Stimulated activated naive CD8-positive, alpha-beta T cell treated with anti-CD3 and anti-CD28 coated beads, Interleukin-15, amount 100 ng/mL, for 72 hours (primary cell): Measurements from ENCODE around the gene CCDC40.

Experiments
- ATAC-seq: fragments of 150-1000 bp; cut with Tn5 transposase; 2 replicates; pipeline ENCODE4 v1.10.0; 2021; ENCODE audit warnings: mild to moderate bottlenecking, moderate library complexity
- DNase-seq, 2 donors: peaks; one replicate each; pipeline ENCODE4 v3.0.0; 2021 to 2022
- H3K27ac Mint-ChIP-seq, 2 donors: one replicate each; pipeline ENCODE4 v1.8.0; 2022; ENCODE audit warnings: mild to moderate bottlenecking in 2 of 2, mixed read lengths in 2 of 2, moderate library complexity in 2 of 2
- H3K27me3 Mint-ChIP-seq: one replicate; pipeline ENCODE4 v1.8.0; 2022; ENCODE audit warnings: mixed read lengths
- H3K4me1 Mint-ChIP-seq: one replicate; pipeline ENCODE4 v1.8.0; 2022; ENCODE audit warnings: mild to moderate bottlenecking, mixed read lengths
- H3K4me3 Mint-ChIP-seq, 2 donors: one replicate each; pipeline ENCODE4 v1.8.0; 2022; ENCODE audit warnings: mild to moderate bottlenecking in 2 of 2, mixed read lengths in 2 of 2, moderate library complexity in 1 of 2
- H3K9me3 Mint-ChIP-seq, 2 donors: one replicate each; pipeline ENCODE4 v1.8.0; 2022; ENCODE audit warnings: mixed read lengths in 2 of 2

Gene CCDC40

DNA sequence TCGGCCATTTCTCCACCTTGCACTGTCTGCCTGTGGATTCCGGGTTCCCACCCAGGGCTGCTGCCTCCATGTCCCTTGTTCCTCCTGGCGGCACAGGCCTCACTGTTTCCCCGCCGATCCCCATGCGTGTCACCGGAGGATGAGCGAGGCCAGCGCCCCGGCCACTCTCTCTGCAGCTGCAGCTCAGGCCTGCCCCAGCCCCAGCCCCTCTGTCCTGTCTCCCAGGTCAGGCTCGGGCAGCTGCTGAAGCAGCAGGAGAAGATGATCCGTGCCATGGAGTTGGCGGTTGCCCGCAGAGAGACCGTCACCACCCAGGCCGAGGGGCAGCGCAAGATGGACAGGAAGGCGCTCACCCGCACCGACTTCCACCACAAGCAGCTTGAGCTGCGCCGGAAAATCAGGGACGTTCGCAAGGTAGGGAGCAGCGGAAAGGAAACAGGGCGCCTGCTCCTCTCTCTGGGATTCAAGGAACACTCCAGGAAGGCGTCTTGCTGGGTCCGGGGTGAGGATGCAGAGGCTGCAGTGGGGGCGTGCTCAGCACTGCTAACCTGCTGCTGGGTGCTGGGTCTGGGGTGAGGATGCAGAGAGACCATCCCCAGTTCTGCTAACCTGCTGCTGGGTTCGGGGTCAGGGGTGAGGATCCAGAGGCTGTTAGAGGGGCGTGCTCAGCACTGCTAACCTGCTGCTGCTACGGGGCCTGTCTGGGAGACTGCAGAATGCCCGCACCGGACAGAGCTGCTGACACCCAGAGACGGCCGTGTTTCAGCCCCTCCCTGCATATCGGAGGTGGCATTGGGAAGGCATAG is 58.8 kb downstream of the CCDC40 start:
- DNase-seq: no peak
- H3K4me1 Mint-ChIP-seq: peaks cover 10% of the 10 kb centered on the region
- no peak overlapping the region for H3K27ac Mint-ChIP-seq
- H3K9me3 Mint-ChIP-seq: no peaks in the 10 kb centered on the region
- no peaks in the 10 kb centered on the region for H3K27me3 Mint-ChIP-seq
- no peak overlapping the region for H3K4me3 Mint-ChIP-seq
- no peak for ATAC-seq

DNA sequence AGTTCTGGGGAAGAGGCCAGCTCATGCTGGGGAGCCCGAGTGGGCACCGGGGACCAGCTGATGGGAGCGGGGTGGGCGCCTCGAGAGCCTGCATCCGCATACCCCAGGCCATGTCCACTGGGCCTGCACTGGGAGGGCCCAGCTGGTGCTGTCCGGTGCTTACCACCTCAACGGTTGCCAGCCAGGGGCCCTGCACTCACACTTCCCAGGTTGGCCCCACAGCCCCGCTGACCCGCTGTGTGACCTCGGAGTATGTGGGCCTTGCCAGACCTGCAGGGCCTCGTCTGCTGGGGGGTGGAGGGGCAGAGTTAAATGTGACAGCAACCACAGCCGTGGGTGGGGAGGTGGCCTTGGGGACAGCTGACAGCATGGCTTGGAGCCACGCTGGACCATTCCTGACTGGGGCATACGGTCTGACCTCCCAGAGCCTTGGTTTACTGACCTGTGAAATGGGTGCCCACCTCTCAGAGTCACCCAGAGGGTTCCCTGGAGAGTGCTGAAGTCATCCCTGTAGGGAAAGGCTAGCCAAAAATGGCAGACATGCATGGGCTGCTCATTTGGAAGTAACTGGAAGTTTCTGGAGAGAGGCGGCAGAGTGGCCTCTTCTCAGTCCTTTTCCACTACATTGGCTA is 59.5 kb downstream of the CCDC40 start:
- no peaks in the 10 kb centered on the region for H3K27me3 Mint-ChIP-seq
- ATAC-seq (no peak), DNase-seq (no peak)
- H3K4me1 Mint-ChIP-seq: peaks cover 18% of the 10 kb centered on the region
- H3K9me3 Mint-ChIP-seq: no peaks in the 10 kb centered on the region
- H3K27ac Mint-ChIP-seq: no peak overlapping the region
- no peak overlapping the region for H3K4me3 Mint-ChIP-seq

GRCh38 chr17:80096561-80097021 is 60.1 kb downstream of the CCDC40 start:
- Mint-ChIP-seq H3K4me1 (peaks cover 19% of the 10 kb centered on the region), H3K4me3 (no peak overlapping the region), H3K27ac (no peak overlapping the region), H3K9me3 (no peaks in the 10 kb centered on the region), H3K27me3 (no peaks in the 10 kb centered on the region)
- DNase-seq (no peak), ATAC-seq (no peak)

- Mint-ChIP-seq H3K9me3 (no peaks in the 10 kb centered on the region), H3K4me3 (no peak overlapping the region), H3K27ac (no peak overlapping the region), H3K4me1 (peaks cover 24% of the 10 kb centered on the region), H3K27me3 (no peaks in the 10 kb centered on the region)
- ATAC-seq (no peak), DNase-seq (no peak)
Measured at GRCh38 chr17:80097127-80097621, 60.7 kb downstream of the CCDC40 start.

DNA sequence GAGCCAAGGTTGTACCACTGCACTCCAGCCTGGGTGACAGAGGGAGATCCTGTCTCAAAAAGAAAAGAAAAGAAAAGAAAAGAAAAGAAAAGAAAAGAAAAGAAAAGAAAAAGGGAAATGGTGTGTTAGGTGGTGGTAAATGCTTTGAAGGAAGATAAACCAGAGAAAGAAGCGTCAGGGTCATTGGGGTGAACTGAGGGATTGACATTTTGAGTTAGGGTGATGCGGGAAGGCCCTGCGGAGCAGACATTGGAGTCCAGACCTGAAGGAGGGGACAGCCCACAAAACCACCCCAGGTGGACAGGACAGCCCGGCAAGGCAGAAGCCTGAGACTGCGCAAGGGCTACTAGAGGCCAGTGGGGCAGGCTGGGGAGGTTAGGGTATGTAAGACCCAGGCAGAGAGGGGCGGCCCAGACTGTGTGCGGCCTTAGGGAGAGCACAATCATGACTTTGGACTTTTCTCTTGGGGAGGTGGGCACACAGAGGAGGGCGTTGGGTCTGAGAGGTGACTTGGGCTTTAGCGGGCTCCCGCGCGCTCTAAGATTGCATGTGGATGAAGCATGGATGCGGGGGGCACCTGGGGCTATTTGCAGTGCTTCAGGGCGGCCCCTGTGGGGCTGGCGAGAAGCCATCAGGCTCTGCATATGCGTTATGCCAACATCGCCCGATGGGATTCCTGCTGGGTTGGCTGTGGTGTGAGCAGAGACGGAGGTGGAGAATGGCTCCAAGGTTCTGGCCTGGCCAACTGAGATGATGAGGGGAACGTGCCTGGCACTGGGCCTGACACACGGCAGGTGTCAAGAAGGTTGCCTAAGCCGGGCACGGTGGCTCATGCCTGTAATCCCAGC is 61.6 kb downstream of the CCDC40 start:
- H3K27me3 Mint-ChIP-seq: no peaks in the 10 kb centered on the region
- no peak overlapping the region for H3K4me3 Mint-ChIP-seq
- DNase-seq (no peak), ATAC-seq (no peak)
- H3K4me1 Mint-ChIP-seq: peaks cover 33% of the 10 kb centered on the region
- peak overlapping the region in 1 of 2 donors; percentile 21 for H3K27ac Mint-ChIP-seq
- H3K9me3 Mint-ChIP-seq: no peaks in the 10 kb centered on the region

GRCh38 chr17:80099291-80100034 is 63.0 kb downstream of the CCDC40 start:
- no peaks in the 10 kb centered on the region for H3K9me3 Mint-ChIP-seq
- H3K4me1 Mint-ChIP-seq: peaks cover 41% of the 10 kb centered on the region
- DNase-seq (no peak), ATAC-seq (no peak)
- no peak overlapping the region for H3K27ac Mint-ChIP-seq
- no peaks in the 10 kb centered on the region for H3K27me3 Mint-ChIP-seq
- peak overlapping the region; percentile 10 to 26 for H3K4me3 Mint-ChIP-seq

GRCh38 chr17:80100035-80100323 is 63.5 kb downstream of the CCDC40 start:
- H3K27ac Mint-ChIP-seq: peak overlapping the region; percentile 61 to 71
- no peaks in the 10 kb centered on the region for H3K27me3 Mint-ChIP-seq
- H3K4me1 Mint-ChIP-seq: peaks cover 41% of the 10 kb centered on the region
- H3K9me3 Mint-ChIP-seq: no peaks in the 10 kb centered on the region
- ATAC-seq (no peak), DNase-seq (no peak)
- H3K4me3 Mint-ChIP-seq: peak overlapping the region; percentile 90 to 91

DNA sequence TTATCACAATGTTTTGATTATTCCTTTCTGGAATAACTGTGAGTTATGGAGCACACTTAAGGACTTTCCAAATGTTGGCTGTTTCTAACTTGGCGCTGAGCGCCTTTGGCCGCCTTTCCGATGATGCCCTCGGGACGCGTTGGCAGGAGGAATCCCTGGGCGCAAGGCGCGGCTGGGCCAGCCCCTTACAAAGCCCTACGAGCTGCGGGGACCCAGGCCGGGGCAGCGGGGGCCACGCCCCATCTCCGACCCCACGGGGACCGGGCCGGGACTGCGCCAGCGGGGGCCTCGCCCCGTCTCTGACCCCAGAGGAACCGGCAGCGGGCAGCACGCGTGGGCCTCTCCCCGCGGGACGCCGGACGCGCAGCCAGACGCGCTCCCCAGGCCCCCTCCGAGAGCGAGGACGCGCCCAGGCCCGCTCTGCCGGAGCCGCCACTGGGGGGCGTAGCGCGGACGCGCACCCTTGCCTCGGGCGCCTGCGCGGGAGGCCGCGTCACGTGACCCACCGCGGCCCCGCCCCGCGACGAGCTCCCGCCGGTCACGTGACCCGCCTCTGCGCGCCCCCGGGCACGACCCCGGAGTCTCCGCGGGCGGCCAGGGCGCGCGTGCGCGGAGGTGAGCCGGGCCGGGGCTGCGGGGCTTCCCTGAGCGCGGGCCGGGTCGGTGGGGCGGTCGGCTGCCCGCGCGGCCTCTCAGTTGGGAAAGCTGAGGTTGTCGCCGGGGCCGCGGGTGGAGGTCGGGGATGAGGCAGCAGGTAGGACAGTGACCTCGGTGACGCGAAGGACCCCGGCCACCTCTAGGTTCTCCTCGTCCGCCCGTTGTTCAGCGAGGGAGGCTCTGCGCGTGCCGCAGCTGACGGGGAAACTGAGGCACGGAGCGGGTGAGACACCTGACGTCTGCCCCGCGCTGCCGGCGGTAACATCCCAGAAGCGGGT is 64.8 kb downstream of the CCDC40 start, which contains the start of gene GAA:
Gene GAA (plus strand): TSS at position 571 of the 935 bp plus-strand sequence. CDS start 3,006 bp downstream, outside the sequence.
- H3K27ac Mint-ChIP-seq: peak within 1 kb of the TSS; percentile 89 to 95
- peak; percentile 89 to 93 for DNase-seq
- H3K27me3 Mint-ChIP-seq: no peaks in the 10 kb centered on the region
- H3K9me3 Mint-ChIP-seq: no peaks in the 10 kb centered on the region
- peaks cover 41% of the 10 kb centered on the region for H3K4me1 Mint-ChIP-seq
- peak; percentile 90 for ATAC-seq
- peak within 1 kb of the TSS; percentile 91 to 97 for H3K4me3 Mint-ChIP-seq

- H3K27me3 Mint-ChIP-seq: no peaks in the 10 kb centered on the region
- peak overlapping the region; percentile 89 to 95 for H3K27ac Mint-ChIP-seq
- DNase-seq (no peak), ATAC-seq (peak; percentile 28)
- no peaks in the 10 kb centered on the region for H3K9me3 Mint-ChIP-seq
- peaks cover 41% of the 10 kb centered on the region for H3K4me1 Mint-ChIP-seq
- peak overlapping the region; percentile 91 to 97 for H3K4me3 Mint-ChIP-seq
Measured at GRCh38 chr17:80101946-80102663, 65.7 kb downstream of the CCDC40 start.

GRCh38 chr17:80102664-80103448 is 66.4 kb downstream of the CCDC40 start:
- no peak for ATAC-seq
- Mint-ChIP-seq H3K27ac (no peak overlapping the region), H3K9me3 (no peaks in the 10 kb centered on the region), H3K4me1 (peaks cover 41% of the 10 kb centered on the region), H3K27me3 (no peaks in the 10 kb centered on the region), H3K4me3 (peak overlapping the region; percentile 91 to 97)
- no peak for DNase-seq

- DNase-seq (no peak), ATAC-seq (no peak)
- H3K4me1 Mint-ChIP-seq: peaks cover 41% of the 10 kb centered on the region
- no peaks in the 10 kb centered on the region for H3K9me3 Mint-ChIP-seq
- H3K27ac Mint-ChIP-seq: no peak overlapping the region
- H3K4me3 Mint-ChIP-seq: peak overlapping the region; percentile 30 to 97
- H3K27me3 Mint-ChIP-seq: no peaks in the 10 kb centered on the region
Measured at GRCh38 chr17:80103449-80104085, 67.1 kb downstream of the CCDC40 start.

DNA sequence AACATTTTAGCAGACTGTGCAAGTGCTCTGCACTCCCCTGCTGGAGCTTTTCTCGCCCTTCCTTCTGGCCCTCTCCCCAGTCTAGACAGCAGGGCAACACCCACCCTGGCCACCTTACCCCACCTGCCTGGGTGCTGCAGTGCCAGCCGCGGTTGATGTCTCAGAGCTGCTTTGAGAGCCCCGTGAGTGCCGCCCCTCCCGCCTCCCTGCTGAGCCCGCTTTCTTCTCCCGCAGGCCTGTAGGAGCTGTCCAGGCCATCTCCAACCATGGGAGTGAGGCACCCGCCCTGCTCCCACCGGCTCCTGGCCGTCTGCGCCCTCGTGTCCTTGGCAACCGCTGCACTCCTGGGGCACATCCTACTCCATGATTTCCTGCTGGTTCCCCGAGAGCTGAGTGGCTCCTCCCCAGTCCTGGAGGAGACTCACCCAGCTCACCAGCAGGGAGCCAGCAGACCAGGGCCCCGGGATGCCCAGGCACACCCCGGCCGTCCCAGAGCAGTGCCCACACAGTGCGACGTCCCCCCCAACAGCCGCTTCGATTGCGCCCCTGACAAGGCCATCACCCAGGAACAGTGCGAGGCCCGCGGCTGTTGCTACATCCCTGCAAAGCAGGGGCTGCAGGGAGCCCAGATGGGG is 68.0 kb downstream of the CCDC40 start:
- Mint-ChIP-seq H3K27ac (no peak overlapping the region), H3K9me3 (no peaks in the 10 kb centered on the region), H3K4me1 (peaks cover 38% of the 10 kb centered on the region), H3K4me3 (no peak overlapping the region), H3K27me3 (no peaks in the 10 kb centered on the region)
- ATAC-seq: no peak
- no peak for DNase-seq
